AG09309 (cell line): Measurements from ENCODE around the gene KRTAP10-7.
"Not testable (repeated sequence)": the region's sequence is repeated elsewhere in the genome, so short reads cannot be mapped to it uniquely, and the experiment has no call there.

Experiments
- DNase-seq: peaks from one replicate; pipeline ENCODE4 v3.0.0-alpha.2; 2010; ENCODE audit warnings: low read depth
- H3K4me3 ChIP-seq: 2 replicates; pipeline ENCODE4 v1.5.1; 2011; ENCODE audit warnings: mild to moderate bottlenecking, low read depth, low read length, moderate library complexity; ENCODE audit not compliant: control insufficient read depth
- CTCF ChIP-seq: IDR thresholded peaks from 2 replicates; pipeline ENCODE4 v1.5.1; 2011; ENCODE audit warnings: mild to moderate bottlenecking, low read depth, low read length, inconsistent platforms; ENCODE audit not compliant: insufficient read depth, control insufficient read depth; ENCODE audit errors: missing control alignments

The KRTAP10-7 gene

GRCh38 chr21:44619886-44620285, 19.5 kb downstream of the KRTAP10-7 start:
- no peak for DNase-seq
- H3K4me3 ChIP-seq, result no peak overlapping the region
- no peak for TF ChIP-seq CTCF

- TF ChIP-seq CTCF, result no peak
- H3K4me3 ChIP-seq, result no peak overlapping the region
- no peak for DNase-seq
Measured at GRCh38 chr21:44623575-44623974, 23.2 kb downstream of the KRTAP10-7 start.

GRCh38 chr21:44625756-44626155, 25.4 kb downstream of the KRTAP10-7 start:
- no peak overlapping the region for H3K4me3 ChIP-seq
- TF ChIP-seq CTCF, result no peak
- DNase-seq, result no peak

GRCh38 chr21:44626262-44626661, 25.9 kb downstream of the KRTAP10-7 start:
- no peak for TF ChIP-seq CTCF
- H3K4me3 ChIP-seq, result no peak overlapping the region
- DNase-seq, result no peak

- no peak within 1 kb of the TSS for H3K4me3 ChIP-seq
- no peak for DNase-seq
- TF ChIP-seq CTCF, result no peak
Measured at GRCh38 chr21:44626673-44627143, 26.3 kb downstream of the KRTAP10-7 start, which contains the start of gene KRTAP10-9. Gene KRTAP10-9, plus strand, starts transcription at chr21:44627093. Its CDS starts 79 bp downstream, at chr21:44627172.

- not testable (repeated sequence) for DNase-seq, H3K4me3 ChIP-seq
Measured at GRCh38 chr21:44627181-44627822, 26.9 kb downstream of the KRTAP10-7 start.

- not testable (repeated sequence) for H3K4me3 ChIP-seq, DNase-seq
Measured at GRCh38 chr21:44627831-44628233, 27.4 kb downstream of the KRTAP10-7 start.
